Measurements from ENCODE around the gene TMEM132D.

The TMEM132D gene

DNA sequence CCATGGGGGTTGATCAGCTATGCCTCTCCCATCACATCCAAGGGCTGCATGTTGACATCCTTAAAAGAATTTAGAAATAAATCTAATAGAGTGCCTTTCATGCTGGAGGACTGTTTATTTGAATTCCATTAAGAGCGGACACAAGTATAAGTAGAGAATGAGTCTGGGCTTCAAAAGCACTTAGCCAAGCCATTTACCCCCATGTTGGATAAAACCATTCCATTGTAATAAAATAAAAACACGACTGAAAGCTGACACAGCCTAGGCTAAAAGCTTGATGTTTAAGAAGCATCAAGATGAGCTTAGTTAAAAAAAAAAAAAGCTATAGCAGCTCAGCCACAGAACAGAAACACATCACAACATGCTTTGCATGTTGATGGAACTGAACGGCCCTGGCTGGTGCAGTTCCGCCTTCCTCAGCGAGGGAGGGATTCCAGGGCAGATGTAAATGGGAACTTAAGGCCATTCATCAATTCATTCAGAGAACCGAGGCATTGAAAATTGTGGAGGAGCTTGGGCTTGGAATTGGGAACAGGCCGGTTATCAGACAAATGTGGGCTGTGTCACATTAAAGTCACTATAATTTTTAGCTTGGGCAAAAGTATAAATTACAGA is 41.2 kb downstream of the TMEM132D start:
- TF ChIP-seq, protein P1, sequence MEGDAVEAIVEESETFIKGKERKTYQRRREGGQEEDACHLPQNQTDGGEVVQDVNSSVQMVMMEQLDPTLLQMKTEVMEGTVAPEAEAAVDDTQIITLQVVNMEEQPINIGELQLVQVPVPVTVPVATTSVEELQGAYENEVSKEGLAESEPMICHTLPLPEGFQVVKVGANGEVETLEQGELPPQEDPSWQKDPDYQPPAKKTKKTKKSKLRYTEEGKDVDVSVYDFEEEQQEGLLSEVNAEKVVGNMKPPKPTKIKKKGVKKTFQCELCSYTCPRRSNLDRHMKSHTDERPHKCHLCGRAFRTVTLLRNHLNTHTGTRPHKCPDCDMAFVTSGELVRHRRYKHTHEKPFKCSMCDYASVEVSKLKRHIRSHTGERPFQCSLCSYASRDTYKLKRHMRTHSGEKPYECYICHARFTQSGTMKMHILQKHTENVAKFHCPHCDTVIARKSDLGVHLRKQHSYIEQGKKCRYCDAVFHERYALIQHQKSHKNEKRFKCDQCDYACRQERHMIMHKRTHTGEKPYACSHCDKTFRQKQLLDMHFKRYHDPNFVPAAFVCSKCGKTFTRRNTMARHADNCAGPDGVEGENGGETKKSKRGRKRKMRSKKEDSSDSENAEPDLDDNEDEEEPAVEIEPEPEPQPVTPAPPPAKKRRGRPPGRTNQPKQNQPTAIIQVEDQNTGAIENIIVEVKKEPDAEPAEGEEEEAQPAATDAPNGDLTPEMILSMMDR (IDR thresholded peaks at IDR 0.05; ENCODE audit: insufficient read depth, low read depth, low read length, missing control alignments): no peak
- no peak for DNase-seq (ENCODE audit: low read depth)
- no peak overlapping the region for H3K4me3 ChIP-seq (ENCODE audit: low read length)

DNA sequence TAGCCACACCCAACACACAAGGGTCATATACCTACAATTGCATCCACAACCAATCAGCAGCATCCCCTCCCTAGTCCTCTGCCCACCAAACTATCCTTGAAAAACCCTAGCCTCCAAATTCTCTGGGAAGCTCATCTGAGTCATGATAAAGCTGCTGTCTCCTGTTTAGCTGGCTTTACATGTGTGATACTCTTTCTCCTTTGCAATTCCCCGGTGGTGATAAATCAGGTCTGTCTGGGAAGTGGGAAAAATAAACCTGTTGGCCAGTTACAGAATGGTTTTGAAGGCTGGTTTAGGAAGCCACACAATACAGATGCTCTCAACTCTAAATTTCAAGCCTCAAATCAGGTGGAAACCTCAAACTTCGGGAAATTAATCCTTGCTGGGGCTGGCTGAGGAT is 41.9 kb downstream of the TMEM132D start:
- TF ChIP-seq, protein P1 (IDR thresholded peaks at IDR 0.05; ENCODE audit: insufficient read depth, low read depth, low read length, missing control alignments): no peak
- no peak overlapping the region for H3K4me3 ChIP-seq (ENCODE audit: low read length)
- no peak for DNase-seq (ENCODE audit: low read depth)

DNA sequence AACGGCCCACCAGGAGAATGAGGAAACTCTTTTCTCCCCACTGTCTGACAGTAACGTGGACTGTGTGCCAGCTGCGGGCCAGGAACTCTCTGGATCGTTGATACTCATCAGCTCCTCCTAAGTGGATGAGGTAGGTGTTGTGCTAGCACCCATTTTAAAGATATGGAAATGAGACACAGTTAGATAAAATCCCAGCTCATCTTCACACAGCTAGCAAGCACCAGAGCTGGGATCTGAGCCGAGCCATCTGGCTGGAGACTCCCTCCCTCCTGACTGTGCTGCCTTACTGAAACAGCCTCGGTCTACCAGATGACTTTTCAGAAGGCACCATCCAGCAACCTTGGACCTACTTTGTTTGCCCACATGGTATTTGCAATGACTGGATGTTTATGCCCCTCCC is 49.2 kb downstream of the TMEM132D start:
- no peak overlapping the region for H3K4me3 ChIP-seq (ENCODE audit: low read length)
- no peak for DNase-seq (ENCODE audit: low read depth)
- TF ChIP-seq, protein P1 (IDR thresholded peaks at IDR 0.05; ENCODE audit: insufficient read depth, low read depth, low read length, missing control alignments): no peak

DNA sequence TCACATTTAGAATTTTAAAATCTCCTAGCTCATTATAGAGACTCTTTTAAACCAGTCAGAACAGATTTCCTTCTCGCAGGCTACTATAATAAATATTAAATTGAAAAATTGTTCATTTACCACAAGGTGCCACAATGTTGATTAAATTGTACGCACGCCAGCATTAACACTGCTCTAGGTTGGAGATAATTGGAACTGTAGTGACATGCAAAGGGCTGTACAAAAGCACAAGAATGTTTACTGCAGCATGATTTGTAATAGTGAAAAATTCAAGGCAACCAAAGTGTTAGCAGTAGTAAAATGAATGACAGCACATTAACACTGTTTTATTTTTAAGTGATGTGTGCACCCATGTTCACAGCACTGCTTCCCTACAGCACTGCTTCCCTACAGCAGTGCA is 52.5 kb downstream of the TMEM132D start:
- TF ChIP-seq, protein P1 (IDR thresholded peaks at IDR 0.05; ENCODE audit: insufficient read depth, low read depth, low read length, missing control alignments): no peak
- H3K4me3 ChIP-seq (ENCODE audit: low read length): no peak overlapping the region
- DNase-seq (ENCODE audit: low read depth): no peak

DNA sequence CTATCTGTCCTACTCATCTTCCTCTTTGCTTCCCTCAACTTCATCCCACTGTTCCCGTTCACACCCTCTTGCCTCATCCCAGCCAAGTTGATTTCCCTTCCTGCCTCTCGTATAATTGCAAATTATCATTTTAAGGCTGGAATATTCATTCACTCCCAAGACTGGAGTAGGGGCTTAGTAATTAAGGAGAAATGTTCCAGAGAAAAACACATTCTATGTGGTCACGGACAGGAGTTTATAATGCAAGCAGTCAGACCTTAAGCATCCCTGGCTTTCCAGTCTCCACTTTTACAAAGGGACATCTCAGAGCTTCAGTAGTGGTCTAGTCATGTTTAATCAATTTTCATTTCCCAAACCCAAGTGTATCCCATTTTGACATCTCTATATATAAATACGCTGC is 54.9 kb downstream of the TMEM132D start:
- no peak for DNase-seq (ENCODE audit: low read depth)
- no peak overlapping the region for H3K4me3 ChIP-seq (ENCODE audit: low read length)
- TF ChIP-seq, protein P1 (IDR thresholded peaks at IDR 0.05; ENCODE audit: insufficient read depth, low read depth, low read length, missing control alignments): no peak

DNA sequence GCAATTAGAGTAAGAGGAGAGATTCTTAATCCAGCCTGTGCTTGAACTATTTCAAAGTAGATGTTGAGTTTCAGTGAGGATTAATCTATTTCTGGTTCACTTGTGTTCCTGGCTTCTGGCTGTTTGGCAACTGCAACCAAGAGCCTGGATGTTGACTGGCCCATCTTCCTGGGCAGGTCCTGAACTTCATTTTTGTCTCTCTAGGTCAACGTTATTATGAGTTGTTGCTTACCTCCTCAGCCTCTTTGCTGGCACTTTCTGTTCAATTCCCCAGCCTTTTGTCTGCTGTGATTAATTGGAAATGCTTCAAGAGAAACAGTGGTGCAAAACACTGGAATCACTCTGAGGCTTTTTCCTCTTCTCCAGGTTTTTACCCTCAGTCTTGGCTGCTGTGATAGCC is 56.8 kb downstream of the TMEM132D start:
- no peak overlapping the region for H3K4me3 ChIP-seq (ENCODE audit: low read length)
- no peak for DNase-seq (ENCODE audit: low read depth)
- TF ChIP-seq, protein P1 (IDR thresholded peaks at IDR 0.05; ENCODE audit: insufficient read depth, low read depth, low read length, missing control alignments): no peak

DNA sequence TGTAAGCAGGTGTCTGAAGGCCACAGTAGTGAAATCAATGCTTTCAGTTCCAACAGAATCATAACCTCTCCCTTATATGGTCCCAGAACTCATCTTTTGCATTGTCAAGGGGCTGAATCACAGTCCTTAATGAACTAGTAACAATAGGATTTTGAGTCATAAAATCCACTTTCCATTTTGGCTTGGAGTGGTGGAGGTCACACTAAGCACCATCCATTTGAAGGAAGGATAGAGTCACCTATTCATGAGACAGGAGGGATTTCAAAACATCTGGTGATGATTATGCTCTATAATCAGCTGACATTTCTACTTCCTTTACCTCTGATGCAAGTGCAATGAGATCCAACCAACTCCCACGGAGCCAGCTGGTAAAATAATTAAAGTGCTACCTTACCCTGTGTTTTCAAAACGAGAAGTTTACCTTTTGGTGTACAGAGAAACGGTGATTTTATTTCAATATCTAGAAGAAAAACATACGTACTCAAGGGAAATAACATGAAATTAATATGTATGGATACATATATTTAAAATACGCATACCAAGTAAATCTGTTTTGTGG is 59.1 kb downstream of the TMEM132D start:
- TF ChIP-seq, protein P1 (IDR thresholded peaks at IDR 0.05; ENCODE audit: insufficient read depth, low read depth, low read length, missing control alignments): no peak
- no peak for DNase-seq (ENCODE audit: low read depth)
- H3K4me3 ChIP-seq (ENCODE audit: low read length): no peak overlapping the region

All from epithelial cell of esophagus (primary cell).